ENCODE results near the gene GFOD1. TPM values are rescaled to one million over a fixed set of nuclear protein-coding genes. Genes with fewer than 3 reads are reported as not detected.

The GFOD1 gene
- total and polyA plus RNA-seq, 7 donors = 2.3 to 18.3 (median 13.3) TPM

DNA sequence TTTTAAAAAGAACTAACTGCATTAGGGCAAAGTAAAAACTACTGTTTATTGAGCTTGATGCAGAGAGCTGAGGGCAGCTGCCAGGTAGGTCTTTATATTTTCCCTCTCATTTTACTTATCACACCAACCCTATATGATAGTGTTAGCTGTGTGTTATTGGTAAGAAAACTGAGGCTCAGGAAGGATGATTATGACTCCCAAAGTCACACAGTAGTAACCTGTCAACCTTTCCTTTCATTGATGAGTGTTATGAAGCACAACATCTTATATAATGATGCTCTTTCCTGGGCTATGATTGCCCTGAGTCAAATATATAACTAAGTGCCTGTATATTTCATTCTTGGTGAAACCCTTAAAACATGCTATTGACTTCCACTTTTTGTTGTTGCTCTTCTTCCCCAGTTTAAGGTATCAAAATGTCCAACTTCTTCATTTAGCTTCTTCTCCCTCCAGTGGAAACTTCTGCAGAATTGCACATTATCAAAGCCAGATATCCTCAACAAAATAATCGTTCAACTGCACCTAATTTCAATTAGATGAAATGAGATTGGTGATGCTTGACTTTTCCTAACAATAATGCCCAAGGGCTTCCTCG, 8.1 kb downstream of the GFOD1 start:
- Histone ChIP-seq H3K9me3 (no peaks in the 10 kb centered on the region), H3K4me1 (peaks cover 0 to 18% (median 5%) of the 10 kb centered on the region in 4 donors), H3K4me3 (no peak overlapping the region), H3K36me3 (peaks cover 0 to 12% (median 0%) of the 10 kb centered on the region in 4 donors), H3K27me3 (no peaks in the 10 kb centered on the region), H3K27ac (no peak overlapping the region)
- WGBS, 2 donors = 85 to 91% methylated on average over 2 of the region's 2 CpGs
- intact Hi-C loops (cut with DNase I) = no loop called here
- DNase-seq = no peak
- TF ChIP-seq POLR2A (IDR thresholded peaks at IDR 0.05) (no peak), POLR2AphosphoS5 (IDR thresholded peaks at IDR 0.05) (no peak), CTCF (IDR thresholded peaks at IDR 0.05) (no peak), EP300 (IDR thresholded peaks at IDR 0.05) (no peak)

- no peaks in the 10 kb centered on the region for H3K9me3 ChIP-seq
- no peak overlapping the region for H3K4me3 ChIP-seq
- DNase-seq = no peak
- no peak overlapping the region for H3K27ac ChIP-seq
- WGBS, 2 donors = 61 to 86% methylated on average over 5 of the region's 5 CpGs
- intact Hi-C loops (cut with DNase I) = no loop called here
- no peak for TF ChIP-seq POLR2A (IDR thresholded peaks at IDR 0.05)
- no peak for TF ChIP-seq EP300 (IDR thresholded peaks at IDR 0.05)
- TF ChIP-seq CTCF (IDR thresholded peaks at IDR 0.05) = no peak
- no peak for TF ChIP-seq POLR2AphosphoS5 (IDR thresholded peaks at IDR 0.05)
- H3K36me3 ChIP-seq = peaks cover 0 to 12% (median 0%) of the 10 kb centered on the region in 4 donors
- H3K4me1 ChIP-seq = peaks cover 0 to 15% (median 2%) of the 10 kb centered on the region in 4 donors
- no peaks in the 10 kb centered on the region for H3K27me3 ChIP-seq
These were observed 8.9 kb downstream of the GFOD1 start for GRCh38 chr6:13478525-13478966.

GRCh38 chr6:13474787-13475186, 12.6 kb downstream of the GFOD1 start:
- H3K36me3 ChIP-seq = peaks cover 0 to 10% (median 0%) of the 10 kb centered on the region in 4 donors
- peaks cover 0 to 7% (median 0%) of the 10 kb centered on the region in 4 donors for H3K4me1 ChIP-seq
- no peak overlapping the region for H3K27ac ChIP-seq
- no peaks in the 10 kb centered on the region for H3K27me3 ChIP-seq
- TF ChIP-seq EP300 (IDR thresholded peaks at IDR 0.05) = no peak
- TF ChIP-seq POLR2A (IDR thresholded peaks at IDR 0.05) = no peak
- TF ChIP-seq POLR2AphosphoS5 (IDR thresholded peaks at IDR 0.05) = no peak
- no peak for TF ChIP-seq CTCF (IDR thresholded peaks at IDR 0.05)
- no peak for DNase-seq
- H3K9me3 ChIP-seq = no peaks in the 10 kb centered on the region
- no peak overlapping the region for H3K4me3 ChIP-seq
- intact Hi-C loops (cut with DNase I) = no loop called here
- 69 to 96% methylated on average over 3 of the region's 3 CpGs for WGBS, 2 donors

DNA sequence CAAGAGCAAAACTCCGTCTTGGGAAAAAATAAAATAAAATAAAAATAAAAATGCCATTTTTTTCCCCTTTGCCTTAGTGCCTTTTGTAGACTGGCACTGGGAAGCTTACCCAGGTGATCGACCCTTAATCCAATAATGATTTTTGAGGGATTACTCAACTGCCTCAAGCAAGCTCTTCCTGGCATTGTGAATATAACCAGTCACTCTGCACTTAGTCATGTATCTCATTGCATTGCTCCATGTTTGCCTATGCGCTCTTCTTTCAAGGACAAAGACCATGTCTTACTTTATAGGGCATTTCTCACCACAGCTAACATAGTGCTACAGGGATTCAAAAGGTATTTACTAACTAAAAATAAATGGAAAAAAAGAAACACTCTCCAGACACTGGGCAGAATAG, 13.0 kb downstream of the GFOD1 start:
- Histone ChIP-seq H3K9me3 (no peaks in the 10 kb centered on the region), H3K27ac (no peak overlapping the region), H3K4me3 (no peak overlapping the region), H3K4me1 (peaks cover 0 to 7% (median 0%) of the 10 kb centered on the region in 4 donors), H3K27me3 (no peaks in the 10 kb centered on the region), H3K36me3 (peaks cover 0 to 9% (median 0%) of the 10 kb centered on the region in 4 donors)
- 94 to 96% methylated on average over 3 of the region's 3 CpGs for WGBS, 2 donors
- TF ChIP-seq POLR2A (IDR thresholded peaks at IDR 0.05) (no peak), CTCF (IDR thresholded peaks at IDR 0.05) (no peak), EP300 (IDR thresholded peaks at IDR 0.05) (no peak), POLR2AphosphoS5 (IDR thresholded peaks at IDR 0.05) (no peak)
- intact Hi-C loops (cut with DNase I) = no loop called here
- DNase-seq = no peak

GRCh38 chr6:13473768-13474165, 13.6 kb downstream of the GFOD1 start:
- intact Hi-C loops (cut with DNase I) = no loop called here
- 64 to 87% methylated on average over 8 of the region's 8 CpGs for WGBS, 2 donors
- TF ChIP-seq POLR2AphosphoS5 (IDR thresholded peaks at IDR 0.05) = no peak
- no peak for TF ChIP-seq CTCF (IDR thresholded peaks at IDR 0.05)
- TF ChIP-seq POLR2A (IDR thresholded peaks at IDR 0.05) = no peak
- TF ChIP-seq EP300 (IDR thresholded peaks at IDR 0.05) = no peak

More at GRCh38 chr6:13473768-13474165, 13.6 kb downstream of the GFOD1 start:
- no peak overlapping the region for H3K4me3 ChIP-seq
- H3K27ac ChIP-seq = no peak overlapping the region
- DNase-seq = no peak
- H3K27me3 ChIP-seq = no peaks in the 10 kb centered on the region
- H3K9me3 ChIP-seq = no peaks in the 10 kb centered on the region
- H3K4me1 ChIP-seq = peaks cover 0 to 7% (median 0%) of the 10 kb centered on the region in 4 donors
- peaks cover 0 to 9% (median 0%) of the 10 kb centered on the region in 4 donors for H3K36me3 ChIP-seq

Data from sigmoid colon (tissue), 7 donors.